SIG-M5 treated with dmso at 0.1 percent for 504 hours (cell line): ENCODE measurements around the gene RASGRP1.

ENCODE experiments used
- DNase-seq: peaks from one replicate; lab custom pipeline; 2025; ENCODE audit not compliant: unreplicated experiment; lab: John Stamatoyannopoulos, UW

The RASGRP1 gene

GRCh38 chr15:38576261-38576660, 11.6 kb upstream of the RASGRP1 start:
- DNase-seq, result no peak

GRCh38 chr15:38565287-38565670, 665 bp upstream of the RASGRP1 start:
- DNase-seq, result no peak

GRCh38 chr15:38563723-38564519, 693 bp downstream of the RASGRP1 start:
- DNase-seq, result no peak

- DNase-seq, result no peak
Measured at GRCh38 chr15:38562278-38562677, 2.3 kb downstream of the RASGRP1 start.

- DNase-seq, result no peak
Measured at GRCh38 chr15:38560456-38560926, 4.1 kb downstream of the RASGRP1 start.

GRCh38 chr15:38559636-38560307, 4.8 kb downstream of the RASGRP1 start:
- DNase-seq, result no peak

- no peak for DNase-seq
Measured at GRCh38 chr15:38559131-38559530, 5.5 kb downstream of the RASGRP1 start.

GRCh38 chr15:38558372-38559059, 6.1 kb downstream of the RASGRP1 start:
- DNase-seq, result no peak

- DNase-seq, result no peak
Measured at GRCh38 chr15:38557921-38558320, 6.7 kb downstream of the RASGRP1 start.

- DNase-seq, result no peak
Measured at GRCh38 chr15:38555686-38556334, 8.8 kb downstream of the RASGRP1 start.

- no peak for DNase-seq
Measured at GRCh38 chr15:38554354-38554753, 10.3 kb downstream of the RASGRP1 start.

- no peak for DNase-seq
Measured at GRCh38 chr15:38553071-38553470, 11.5 kb downstream of the RASGRP1 start.

- no peak for DNase-seq
Measured at GRCh38 chr15:38551720-38552648, 12.6 kb downstream of the RASGRP1 start.

GRCh38 chr15:38549222-38549621, 15.4 kb downstream of the RASGRP1 start:
- DNase-seq, result no peak

GRCh38 chr15:38547255-38547997, 17.2 kb downstream of the RASGRP1 start:
- no peak for DNase-seq

GRCh38 chr15:38545179-38545578, 19.4 kb downstream of the RASGRP1 start:
- DNase-seq, result no peak

- no peak for DNase-seq
Measured at GRCh38 chr15:38541026-38541425, 23.6 kb downstream of the RASGRP1 start.

GRCh38 chr15:38540510-38540909, 24.1 kb downstream of the RASGRP1 start:
- no peak for DNase-seq

GRCh38 chr15:38539008-38539343, 25.6 kb downstream of the RASGRP1 start:
- no peak for DNase-seq
